ENCODE measurements around the gene FUNDC2.

DNA sequence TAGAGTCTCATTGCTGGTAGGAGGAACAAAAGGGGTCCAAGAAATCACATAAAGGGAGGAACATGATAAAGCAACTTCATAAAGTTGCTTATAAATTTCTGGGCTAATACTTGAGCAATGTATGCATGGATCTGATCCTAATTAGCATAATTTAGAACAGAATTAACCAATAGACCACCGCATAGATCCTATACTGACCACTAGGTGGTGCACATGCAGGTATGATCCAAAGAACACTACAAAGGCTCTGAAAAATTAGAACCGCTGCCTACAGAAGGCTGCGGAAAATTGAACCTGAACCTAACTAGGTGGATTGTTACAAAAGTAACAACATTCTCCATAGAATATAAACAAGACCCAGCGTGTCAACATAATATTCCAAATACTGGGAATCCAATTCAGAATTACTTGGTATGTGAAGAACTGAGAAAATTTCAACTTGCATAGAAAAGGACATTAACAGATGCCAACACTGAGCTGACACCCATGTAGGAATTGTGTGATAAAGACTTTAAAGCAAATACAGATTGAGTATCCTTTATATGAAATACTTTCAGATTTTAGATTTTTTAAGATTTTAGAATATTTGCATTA, 67.9 kb downstream of the FUNDC2 start:
- TF ChIP-seq, protein P1, sequence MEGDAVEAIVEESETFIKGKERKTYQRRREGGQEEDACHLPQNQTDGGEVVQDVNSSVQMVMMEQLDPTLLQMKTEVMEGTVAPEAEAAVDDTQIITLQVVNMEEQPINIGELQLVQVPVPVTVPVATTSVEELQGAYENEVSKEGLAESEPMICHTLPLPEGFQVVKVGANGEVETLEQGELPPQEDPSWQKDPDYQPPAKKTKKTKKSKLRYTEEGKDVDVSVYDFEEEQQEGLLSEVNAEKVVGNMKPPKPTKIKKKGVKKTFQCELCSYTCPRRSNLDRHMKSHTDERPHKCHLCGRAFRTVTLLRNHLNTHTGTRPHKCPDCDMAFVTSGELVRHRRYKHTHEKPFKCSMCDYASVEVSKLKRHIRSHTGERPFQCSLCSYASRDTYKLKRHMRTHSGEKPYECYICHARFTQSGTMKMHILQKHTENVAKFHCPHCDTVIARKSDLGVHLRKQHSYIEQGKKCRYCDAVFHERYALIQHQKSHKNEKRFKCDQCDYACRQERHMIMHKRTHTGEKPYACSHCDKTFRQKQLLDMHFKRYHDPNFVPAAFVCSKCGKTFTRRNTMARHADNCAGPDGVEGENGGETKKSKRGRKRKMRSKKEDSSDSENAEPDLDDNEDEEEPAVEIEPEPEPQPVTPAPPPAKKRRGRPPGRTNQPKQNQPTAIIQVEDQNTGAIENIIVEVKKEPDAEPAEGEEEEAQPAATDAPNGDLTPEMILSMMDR (IDR thresholded peaks at IDR 0.05), result peak; percentile 75
- TF ChIP-seq ZFX (IDR thresholded peaks at IDR 0.05; ENCODE audit: borderline replicate concordance), result no peak

All from 22Rv1 (cell line).